Prostate gland (tissue), 2 donors: Measurements from ENCODE around the gene APOBEC3A. TPM values are rescaled to one million over a fixed set of nuclear protein-coding genes. Genes with fewer than 3 reads are reported as not detected.

Experiments used
- DNase-seq: peaks from one replicate; pipeline ENCODE4 v3.0.0-alpha.2; 2019; ENCODE audit warnings: low spot score
- H3K27ac ChIP-seq, 2 donors: fragments of 200-600 bp; sonication (generic); 2 replicates each; pipeline ENCODE4 v1.5.1; 2017 to 2019
- H3K27me3 ChIP-seq: fragments of 200-600 bp; sonication (generic); replicated peaks from 2 replicates; pipeline ENCODE4 v1.5.1; 2019; ENCODE audit not compliant: insufficient read depth
- H3K36me3 ChIP-seq, 2 donors: fragments of 200-600 bp; sonication (generic); 1 replicate in 1 of 2; 2 replicates in 1 of 2; pipeline versions ENCODE4 v1.5.1 to v1.8.1; 2017 to 2019
- H3K4me1 ChIP-seq: fragments of 200-600 bp; sonication (generic); replicated peaks from 2 replicates; pipeline ENCODE4 v1.5.1; 2019
- H3K4me3 ChIP-seq, 2 donors: fragments of 200-600 bp; sonication (generic); 2 replicates each; pipeline ENCODE4 v1.5.1; 2017 to 2019
- H3K9me3 ChIP-seq: fragments of 200-600 bp; sonication (generic); 2 replicates; pipeline ENCODE4 v1.5.1; 2017
- CTCF ChIP-seq, 4 experiments: fragments of 200-600 bp in 2 of 4; fragments of 450-650 bp in 2 of 4; sonication (generic) in 2 of 4; IDR thresholded peaks; 1 replicate in 3 of 4; 2 replicates in 1 of 4; pipeline ENCODE4 v1.5.1; 2016 to 2019; ENCODE audit warnings: antibody characterized with exemption in 4 of 4, mild to moderate bottlenecking in 2 of 4, moderate library complexity in 2 of 4
- POLR2A ChIP-seq: fragments of 450-650 bp; IDR thresholded peaks from one replicate; pipeline ENCODE4 v1.6.1; 2016; ENCODE audit warnings: antibody characterized with exemption, mild to moderate bottlenecking
- POLR2AphosphoS5 ChIP-seq: sonication (generic); formaldehyde crosslinking; IDR thresholded peaks from one replicate; pipeline ENCODE4 v1.6.1; 2017; ENCODE audit warnings: antibody characterized with exemption
- WGBS: methylation state at CpG from one replicate; pipeline ENCODE4 v1.1.5; 2018; 5-methylcytosine and 5-hydroxymethylcytosine counted together
- intact Hi-C: fragments of 100-400 bp; cut with DNase I; formaldehyde crosslinking; loops from one replicate; pipeline ENCODE4 v1.14.2; 2022
- total RNA-seq, 2 donors: library from RNA; depleted of rRNA; stranded (reverse); fragments of >200 nt; gene quantifications; one replicate each; pipeline ENCODE4 v1.1.0, GENCODE V29; 2016

APOBEC3A gene
- total RNA-seq, 2 donors from 2014 or later: 1.6 TPM; not detected in 1

- Histone ChIP-seq H3K4me1 (no peaks in the 10 kb centered on the region), H3K36me3 (no peaks in the 10 kb centered on the region), H3K4me3 (no peak overlapping the region), H3K9me3 (no peaks in the 10 kb centered on the region), H3K27me3 (no peaks in the 10 kb centered on the region), H3K27ac (no peak overlapping the region)
- TF ChIP-seq POLR2A (no peak), POLR2AphosphoS5 (no peak), CTCF (IDR thresholded peaks at IDR 0.05) (no peak)
- whole genome bisulfite sequencing: 90% methylated on average over 8 of the region's 8 CpGs
- intact Hi-C loops: no loop called here
- no peak for DNase-seq
Observed at GRCh38 chr22:38953091-38953490, 4.3 kb upstream of the APOBEC3A start.

GRCh38 chr22:38953577-38954413 lies 3.6 kb upstream of the APOBEC3A start:
- DNase-seq: no peak
- WGBS: 62% methylated on average over 15 of the region's 15 CpGs
- Histone ChIP-seq H3K27ac (no peak overlapping the region), H3K27me3 (no peaks in the 10 kb centered on the region), H3K9me3 (no peaks in the 10 kb centered on the region), H3K4me3 (no peak overlapping the region), H3K36me3 (no peaks in the 10 kb centered on the region), H3K4me1 (no peaks in the 10 kb centered on the region)
- intact Hi-C loops: no loop called here
- TF ChIP-seq CTCF (IDR thresholded peaks at IDR 0.05): no peak
- no peak for TF ChIP-seq POLR2A
- no peak for TF ChIP-seq POLR2AphosphoS5

GRCh38 chr22:38954414-38955043 lies 2.9 kb upstream of the APOBEC3A start:
- no peaks in the 10 kb centered on the region for H3K27me3 ChIP-seq
- DNase-seq: no peak
- no peak for TF ChIP-seq CTCF (IDR thresholded peaks at IDR 0.05)
- TF ChIP-seq POLR2AphosphoS5: no peak
- TF ChIP-seq POLR2A: no peak
- no peak overlapping the region for H3K27ac ChIP-seq
- no peak overlapping the region for H3K4me3 ChIP-seq
- WGBS: 69% methylated on average over 13 of the region's 13 CpGs
- H3K36me3 ChIP-seq: no peaks in the 10 kb centered on the region
- no peaks in the 10 kb centered on the region for H3K4me1 ChIP-seq
- H3K9me3 ChIP-seq: no peaks in the 10 kb centered on the region
- intact Hi-C loops: no loop called here

GRCh38 chr22:38955250-38955905 lies 2.0 kb upstream of the APOBEC3A start:
- Histone ChIP-seq H3K4me1 (no peaks in the 10 kb centered on the region), H3K36me3 (no peaks in the 10 kb centered on the region), H3K27me3 (no peaks in the 10 kb centered on the region), H3K27ac (no peak overlapping the region), H3K4me3 (no peak overlapping the region), H3K9me3 (no peaks in the 10 kb centered on the region)
- TF ChIP-seq POLR2AphosphoS5 (no peak), CTCF (IDR thresholded peaks at IDR 0.05) (no peak), POLR2A (no peak)
- WGBS: 67% methylated on average over 5 of the region's 5 CpGs
- intact Hi-C loops: no loop called here
- no peak for DNase-seq
